Heart left ventricle (tissue), 13 donors: Measurements from ENCODE around the gene PSMB2.

Experiments used
- CTCF ChIP-seq, 12 donors: fragments of 200-600 bp; sonication (generic) in 4 of 12; IDR thresholded peaks; one replicate each; pipeline versions ENCODE4 v1.5.0 to v1.8.0; 2018 to 2022; ENCODE audit warnings: antibody characterized with exemption in 12 of 12, mild to moderate bottlenecking in 5 of 12
- POLR2A ChIP-seq, 2 donors: fragments of 450-650 bp; IDR thresholded peaks; one replicate each; pipeline ENCODE4 v1.6.1; 2017; ENCODE audit warnings: antibody characterized with exemption in 2 of 2, mild to moderate bottlenecking in 2 of 2, moderate library complexity in 2 of 2
- donor health status: ischemic (EF 13 %, LVEDD 7.1; RV severe dilation, severe dysfunction).
- donor health status: DM: no; HTN: yes; CAD: no.
- donor health status: DM: no; HTN: no; CAD: no.
- donor health status: ischemic (EF 25% LVEDD 6.9; RV normal size, moderate dysfunction).
- donor health status: ischemic (EF 25% LVEDD 5.7; RV mildly dilated, moderate dysfunction).
- donor health status: ischemic (EF 35%, LVEDD 5.7; RV mildly dilated, moderate dysfunction).
- donor health status: nonischemic (EF 11% LVEDD 7.7; RV severe dilation, severe dysfunction).
- donor health status: DM: yes; HTN: yes; CAD: no.
- donor health status: PGD.
- donor health status: ischemic (EF 29% LVEDD 5.4; RV normal size, mild dysfunction).
- donor health status: nonischemic (EF 23%, LVEDD 6.1; RV moderate dilation, normal function).

- TF ChIP-seq POLR2A (IDR thresholded peaks at IDR 0.05), result no peak
- TF ChIP-seq CTCF (IDR thresholded peaks at IDR 0.05), result no peak
Observed at GRCh38 chr1:35598895-35599294, 42.4 kb downstream of the PSMB2 start.
